HG02943 (cell line): ENCODE measurements around the gene FAM72B.
A peak's percentile ranks its signal among the peaks of the same experiment; 100 is the strongest.
"Not testable (repeated sequence)": the region's sequence is repeated elsewhere in the genome, so short reads cannot be mapped to it uniquely, and the experiment has no call there.

Source experiments
- ATAC-seq: cut with Tn5 transposase; IDR thresholded peaks from one replicate; pipeline ENCODE4 v1.9.1; 2021; ENCODE audit warnings: mild to moderate bottlenecking, low read depth, moderate library complexity; ENCODE audit not compliant: unreplicated experiment

FAM72B gene

DNA sequence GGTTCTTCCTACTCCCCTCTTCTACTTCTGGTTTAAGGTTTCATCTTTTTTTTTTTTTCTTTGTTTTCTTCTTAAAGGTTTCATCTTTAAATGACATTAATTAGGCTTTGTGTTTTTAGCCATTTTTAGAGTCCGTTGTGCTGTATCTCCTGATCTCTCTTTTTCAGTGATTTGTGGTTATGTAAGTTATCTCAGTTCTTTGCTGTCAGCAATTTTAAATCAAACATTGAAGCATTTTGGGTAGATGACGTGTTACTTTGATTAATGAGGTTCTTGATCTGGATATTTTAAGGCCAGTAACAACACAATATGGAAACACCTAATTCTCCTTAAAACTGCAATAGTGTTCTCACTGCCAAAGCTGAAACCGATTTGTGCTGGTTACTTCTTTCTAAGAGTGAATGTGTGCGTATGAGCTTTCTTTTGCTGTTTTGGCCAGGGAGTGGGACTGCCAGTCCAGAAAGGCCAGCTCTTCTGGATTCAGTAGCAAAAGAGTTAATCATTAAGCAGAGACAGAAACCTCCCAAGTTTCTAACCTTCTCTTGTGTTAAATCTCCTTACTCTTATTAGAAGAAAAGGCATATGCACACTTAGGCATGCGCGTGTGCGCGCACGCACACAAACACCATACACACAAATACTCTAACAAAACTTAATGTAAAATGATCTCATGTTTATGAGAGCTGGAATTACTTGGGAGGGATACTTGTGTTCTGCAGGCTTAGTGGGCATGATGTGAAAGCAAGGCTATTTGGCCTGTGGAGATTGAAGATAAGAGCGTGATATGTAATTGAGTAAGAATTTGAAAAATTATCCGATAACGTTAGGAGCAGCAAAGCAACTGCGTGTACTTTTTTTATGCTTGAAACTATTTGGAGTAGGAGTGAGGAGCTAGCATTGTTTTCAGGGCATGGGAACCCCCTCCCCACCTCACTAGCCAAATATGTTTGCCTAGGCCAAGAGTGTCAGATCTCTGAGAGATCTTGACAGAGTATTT lies 17.1 kb upstream of the FAM72B start:
- not testable (repeated sequence) for ATAC-seq

DNA sequence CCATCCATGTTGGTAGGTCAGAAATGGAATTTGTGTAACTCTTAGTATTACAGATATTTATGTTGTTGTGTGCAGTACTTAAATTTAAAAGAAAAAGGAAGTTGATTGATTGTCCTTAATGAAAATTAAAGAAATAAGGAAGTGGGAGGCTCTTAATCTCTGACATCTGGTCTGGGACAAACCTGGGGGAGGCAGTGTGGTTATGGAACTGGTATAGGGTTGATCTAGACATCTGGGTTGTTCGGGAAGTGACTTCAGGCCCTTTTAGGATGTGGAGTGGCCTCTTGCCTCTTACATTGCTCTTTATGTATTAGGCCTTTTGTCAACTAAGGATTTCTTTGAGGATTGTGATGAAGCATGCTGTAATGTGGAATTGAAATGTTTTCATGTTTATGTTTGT lies 16.1 kb upstream of the FAM72B start:
- not testable (repeated sequence) for ATAC-seq

DNA sequence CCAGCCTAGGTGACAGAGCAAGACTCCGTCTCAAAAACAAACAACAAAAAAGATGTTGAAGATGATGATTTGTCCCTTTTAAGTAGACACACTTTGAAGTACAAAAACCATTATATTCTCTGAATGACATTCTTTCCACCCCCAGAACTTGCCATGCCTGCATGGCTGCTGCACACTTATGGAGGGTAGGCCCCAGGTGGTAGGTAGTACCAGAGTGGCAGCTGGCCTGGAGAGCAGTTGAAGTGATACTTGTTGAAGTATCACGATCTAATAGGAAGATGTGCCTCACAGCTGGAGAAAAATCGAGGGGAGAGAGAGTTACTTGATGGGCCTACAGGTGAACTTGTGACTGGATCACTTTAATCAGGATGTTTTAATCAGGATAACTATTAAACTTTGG lies 15.6 kb upstream of the FAM72B start:
- not testable (repeated sequence) for ATAC-seq

GRCh38 chr1:121197095-121197882 lies 13.1 kb upstream of the FAM72B start:
- not testable (repeated sequence) for ATAC-seq

DNA sequence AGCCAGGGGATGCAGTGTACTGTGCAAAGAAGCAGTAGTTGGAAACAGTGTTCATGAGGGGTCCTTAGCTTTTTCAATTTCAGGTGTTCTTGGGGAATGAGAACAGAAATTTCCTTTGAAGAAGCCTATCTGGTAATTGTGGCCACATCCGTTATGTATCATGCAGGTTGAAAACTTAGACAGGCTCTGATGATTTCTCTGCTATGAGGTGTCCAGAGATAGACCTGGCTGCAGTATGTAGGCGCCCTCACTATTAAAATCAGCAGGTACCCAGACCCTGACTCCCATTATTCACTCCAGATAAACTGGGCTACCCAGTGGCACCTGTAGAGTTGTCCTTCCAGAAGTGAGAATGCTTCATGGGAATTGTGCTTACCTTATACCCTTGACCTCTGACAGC lies 8.4 kb upstream of the FAM72B start:
- ATAC-seq: not testable (repeated sequence)

GRCh38 chr1:121187914-121188313 lies 3.8 kb upstream of the FAM72B start:
- ATAC-seq: not testable (repeated sequence)

DNA sequence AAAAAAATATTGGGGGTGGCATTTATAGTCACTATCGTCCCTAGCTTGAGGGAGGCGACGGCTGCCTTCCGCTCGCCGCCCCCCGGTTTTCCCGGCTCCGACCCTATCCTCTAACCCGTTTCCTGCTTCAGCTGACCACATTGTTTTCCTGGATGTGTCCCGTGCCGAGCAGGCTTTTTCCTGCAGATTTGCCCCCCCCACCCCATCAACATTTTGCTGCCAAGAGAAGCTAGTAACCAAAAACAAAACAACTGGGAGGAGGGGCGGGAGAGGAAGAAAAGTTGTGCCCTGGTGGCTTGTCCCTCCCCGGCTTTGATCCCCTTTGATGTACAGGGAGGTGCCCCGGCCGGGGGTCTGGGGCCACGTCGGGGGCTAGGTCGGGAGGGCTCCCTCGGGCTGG lies 2.1 kb upstream of the FAM72B start:
- not testable (repeated sequence) for ATAC-seq

DNA sequence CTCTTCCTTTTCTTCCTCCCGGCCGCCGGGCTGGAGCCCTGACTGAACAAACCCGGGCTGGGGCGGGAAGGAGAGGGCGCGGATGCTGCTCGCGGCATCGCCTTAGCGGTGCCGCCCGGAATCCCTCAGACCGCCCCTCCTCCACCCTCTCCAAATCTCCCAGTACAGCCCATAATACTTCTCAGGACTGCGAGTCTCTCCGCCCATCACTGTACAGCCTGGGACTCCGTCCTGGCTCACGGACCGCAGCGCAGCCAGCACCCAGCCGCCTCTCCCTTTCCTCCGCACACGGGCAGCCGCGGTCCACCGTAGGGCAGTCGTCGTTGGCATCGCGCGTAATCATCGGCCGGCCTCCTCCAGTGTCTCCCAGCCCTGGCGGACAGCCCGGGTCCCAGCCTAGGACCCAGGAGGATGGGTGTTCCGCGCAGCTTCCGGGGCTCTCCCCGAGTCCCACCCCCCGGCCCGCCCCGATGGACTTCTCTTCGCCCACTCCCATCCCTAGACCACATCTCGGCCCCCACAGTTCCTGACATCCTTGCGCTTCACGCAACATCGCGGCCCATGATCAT lies 1.1 kb upstream of the FAM72B start:
- peak; percentile 8 for ATAC-seq

GRCh38 chr1:121183867-121184266 lies 273 bp downstream of the FAM72B start:
- ATAC-seq: not testable (repeated sequence)

- ATAC-seq: not testable (repeated sequence)
Observed at GRCh38 chr1:121178197-121178596, 5.9 kb downstream of the FAM72B start.

GRCh38 chr1:121176649-121177048 lies 7.5 kb downstream of the FAM72B start:
- not testable (repeated sequence) for ATAC-seq

DNA sequence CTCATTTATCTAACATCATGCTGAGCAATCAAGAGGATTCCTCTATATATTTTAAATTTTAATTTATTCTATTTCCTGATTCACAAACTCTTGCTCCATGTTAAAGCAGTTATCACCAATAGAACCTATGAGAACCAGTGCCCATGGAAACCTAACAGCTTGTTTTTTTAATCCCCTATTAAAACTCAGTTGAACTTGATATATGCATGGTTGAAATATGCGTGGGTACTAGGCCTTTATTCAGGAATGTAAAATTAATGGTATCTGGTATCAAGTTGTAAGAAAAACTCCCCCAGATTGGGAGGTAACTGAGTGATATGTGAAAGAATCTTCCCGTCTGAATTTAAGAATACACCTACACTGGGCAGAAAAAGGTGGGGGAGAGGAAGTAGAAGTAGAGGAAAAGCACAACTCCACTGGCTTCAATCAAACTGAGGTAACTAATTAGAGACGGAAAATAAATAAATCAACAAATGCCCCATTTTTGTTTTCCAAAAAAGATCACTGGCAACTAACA lies 15.9 kb downstream of the FAM72B start:
- ATAC-seq: not testable (repeated sequence)

DNA sequence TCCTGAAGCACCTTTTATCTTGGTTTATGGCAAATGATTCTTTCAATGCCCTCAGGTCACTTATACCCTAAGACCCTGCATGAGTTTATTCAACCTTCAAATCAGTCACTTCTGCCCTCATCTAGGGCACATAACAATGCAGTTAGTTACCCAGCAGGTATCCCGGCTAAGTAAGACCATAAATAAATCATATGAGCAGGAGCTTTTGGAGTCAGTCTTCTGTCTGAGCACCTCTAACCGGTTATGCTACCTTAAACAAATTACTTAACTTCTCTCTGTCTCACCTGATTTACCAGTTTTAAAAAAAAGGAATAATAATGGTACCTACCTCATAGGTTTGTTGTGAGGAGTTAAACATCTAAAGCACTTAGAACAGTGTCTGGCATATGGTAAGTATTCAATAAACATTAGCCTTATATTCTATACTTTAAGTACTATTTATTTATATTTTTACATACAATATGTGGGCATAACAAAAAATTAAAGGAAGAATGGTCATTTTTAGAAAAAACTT lies 16.9 kb downstream of the FAM72B start:
- not testable (repeated sequence) for ATAC-seq

DNA sequence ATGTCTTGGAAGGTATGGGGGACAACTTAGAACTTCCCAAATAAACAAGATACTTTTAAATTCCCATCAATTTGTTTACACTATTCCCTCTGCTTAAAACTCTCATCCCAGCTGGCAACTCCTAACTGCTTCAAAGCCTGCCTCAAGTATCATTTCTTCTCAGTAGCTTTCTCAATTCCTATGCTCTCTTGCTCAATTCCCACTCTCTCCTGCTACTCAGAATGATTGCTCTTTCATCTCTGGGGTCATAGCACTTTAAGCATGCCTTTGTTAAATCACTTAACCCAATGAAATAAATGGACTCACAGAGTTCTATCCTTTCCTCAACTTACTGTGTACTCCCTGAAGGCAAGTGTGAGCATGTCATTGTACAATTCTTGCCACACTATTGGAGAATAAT lies 18.8 kb downstream of the FAM72B start:
- not testable (repeated sequence) for ATAC-seq

DNA sequence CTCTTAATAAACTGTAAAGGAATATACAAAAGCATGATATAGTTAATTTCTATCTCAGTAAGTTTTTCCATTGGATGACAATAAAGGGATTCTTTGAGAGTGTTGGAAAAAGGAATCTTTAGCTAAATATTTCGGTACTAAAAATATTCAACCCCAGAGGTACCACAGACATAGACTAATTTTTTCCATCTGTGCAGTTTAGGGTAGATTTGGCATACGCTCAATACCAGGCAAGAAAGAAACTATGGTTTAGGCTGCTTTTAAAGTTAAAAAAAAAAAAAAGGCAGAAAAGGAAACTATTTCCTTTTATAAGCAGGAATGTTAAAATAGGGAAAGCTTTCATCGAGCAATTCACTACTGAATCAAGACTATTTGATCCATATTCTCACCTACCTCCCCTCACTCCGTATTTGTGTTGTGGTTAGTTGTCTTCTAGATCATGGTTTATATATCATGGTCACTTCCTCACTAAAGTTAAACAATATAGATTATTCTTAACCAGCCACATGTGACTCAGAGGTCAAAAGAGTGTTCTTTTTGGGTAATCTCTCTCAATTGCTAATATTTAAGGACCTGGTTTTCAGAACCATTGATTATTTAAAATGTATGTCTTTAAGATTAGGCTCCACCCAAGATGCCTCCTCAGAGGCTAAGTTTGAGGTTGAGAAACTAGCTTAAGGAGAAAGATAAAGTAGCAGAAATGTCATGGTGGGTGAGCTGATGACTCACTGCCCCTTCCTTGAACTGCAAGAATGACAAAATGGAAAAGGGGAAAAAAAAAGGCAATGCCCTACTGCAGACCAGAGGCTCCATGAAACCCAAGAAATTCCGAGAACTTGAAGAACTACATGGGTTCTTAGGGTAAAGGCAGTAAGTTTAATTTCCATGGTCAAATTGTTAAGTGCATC lies 20.0 kb downstream of the FAM72B start:
- not testable (repeated sequence) for ATAC-seq

DNA sequence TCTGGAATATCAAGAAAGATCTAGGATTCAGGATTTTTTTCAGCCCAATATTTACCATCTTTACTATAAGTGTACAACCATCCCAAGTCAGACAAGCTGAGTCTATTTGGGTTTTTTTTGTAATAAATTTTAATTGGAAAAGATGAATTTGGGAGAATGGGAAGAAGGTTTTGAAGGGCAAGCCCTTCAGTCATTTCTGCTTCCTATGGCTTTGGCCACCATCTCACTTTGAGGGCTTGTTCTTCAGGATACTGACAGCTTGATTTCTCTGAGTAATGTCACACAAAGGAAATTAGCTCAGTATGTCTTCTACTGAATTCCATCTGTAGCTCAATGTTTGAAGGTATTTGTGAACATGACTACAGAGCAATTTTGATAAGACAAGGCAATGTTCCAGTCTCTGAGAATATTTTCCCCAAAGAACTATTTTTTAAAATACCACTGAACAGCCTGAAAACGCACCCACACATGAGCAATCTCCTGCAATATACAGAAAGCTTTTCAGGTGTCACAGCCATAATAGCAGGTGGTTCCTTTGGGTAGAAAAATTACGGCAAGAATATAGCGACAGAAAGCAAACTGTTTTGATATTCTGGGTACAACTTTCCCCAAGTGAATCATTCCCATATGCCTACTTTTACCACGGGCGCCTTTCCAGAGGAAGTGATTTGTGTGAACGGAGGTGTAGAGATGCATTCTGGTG lies 22.8 kb downstream of the FAM72B start:
- ATAC-seq: not testable (repeated sequence)

GRCh38 chr1:121160118-121160517 lies 24.0 kb downstream of the FAM72B start:
- not testable (repeated sequence) for ATAC-seq

GRCh38 chr1:121157609-121158008 lies 26.5 kb downstream of the FAM72B start:
- ATAC-seq: not testable (repeated sequence)
